Retinal pigment epithelial cell (primary cell): ENCODE results near the gene IL5.

Experiments
- DNase-seq: peaks from one replicate; pipeline ENCODE4 v3.0.0-alpha.2; 2010; ENCODE audit warnings: low read depth
- H3K4me3 ChIP-seq: 2 replicates; pipeline ENCODE4 v1.5.1; 2011; ENCODE audit warnings: mild to moderate bottlenecking, low read length, control low read depth, moderate library complexity
- TF ChIP-seq, protein P1 (sequence below): conservative IDR thresholded peaks from 2 replicates; pipeline ENCODE4 v1.5.1; 2011; ENCODE audit warnings: low read depth, low read length, control low read depth, inconsistent platforms

The IL5 gene

DNA sequence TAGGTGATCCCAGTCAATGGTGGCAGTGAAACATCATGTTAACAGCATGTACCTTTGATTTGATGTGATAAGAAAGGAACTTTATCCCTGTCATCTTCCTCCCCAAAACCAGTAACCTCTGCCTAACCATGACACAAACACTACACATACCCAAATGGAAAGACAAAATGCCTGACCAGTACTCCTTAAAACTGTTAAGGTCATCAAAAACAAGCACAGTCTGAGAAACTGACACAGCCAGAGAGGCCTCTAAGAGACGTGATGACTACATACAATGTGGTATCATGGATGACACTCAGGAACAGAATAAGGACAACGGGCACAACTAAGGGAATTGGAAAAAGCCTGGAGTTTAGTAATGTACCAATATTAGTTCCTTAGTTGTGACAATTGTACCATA lies 3.9 kb upstream of the IL5 start:
- TF ChIP-seq, protein P1, sequence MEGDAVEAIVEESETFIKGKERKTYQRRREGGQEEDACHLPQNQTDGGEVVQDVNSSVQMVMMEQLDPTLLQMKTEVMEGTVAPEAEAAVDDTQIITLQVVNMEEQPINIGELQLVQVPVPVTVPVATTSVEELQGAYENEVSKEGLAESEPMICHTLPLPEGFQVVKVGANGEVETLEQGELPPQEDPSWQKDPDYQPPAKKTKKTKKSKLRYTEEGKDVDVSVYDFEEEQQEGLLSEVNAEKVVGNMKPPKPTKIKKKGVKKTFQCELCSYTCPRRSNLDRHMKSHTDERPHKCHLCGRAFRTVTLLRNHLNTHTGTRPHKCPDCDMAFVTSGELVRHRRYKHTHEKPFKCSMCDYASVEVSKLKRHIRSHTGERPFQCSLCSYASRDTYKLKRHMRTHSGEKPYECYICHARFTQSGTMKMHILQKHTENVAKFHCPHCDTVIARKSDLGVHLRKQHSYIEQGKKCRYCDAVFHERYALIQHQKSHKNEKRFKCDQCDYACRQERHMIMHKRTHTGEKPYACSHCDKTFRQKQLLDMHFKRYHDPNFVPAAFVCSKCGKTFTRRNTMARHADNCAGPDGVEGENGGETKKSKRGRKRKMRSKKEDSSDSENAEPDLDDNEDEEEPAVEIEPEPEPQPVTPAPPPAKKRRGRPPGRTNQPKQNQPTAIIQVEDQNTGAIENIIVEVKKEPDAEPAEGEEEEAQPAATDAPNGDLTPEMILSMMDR = no peak
- H3K4me3 ChIP-seq = no peak overlapping the region
- DNase-seq = no peak

DNA sequence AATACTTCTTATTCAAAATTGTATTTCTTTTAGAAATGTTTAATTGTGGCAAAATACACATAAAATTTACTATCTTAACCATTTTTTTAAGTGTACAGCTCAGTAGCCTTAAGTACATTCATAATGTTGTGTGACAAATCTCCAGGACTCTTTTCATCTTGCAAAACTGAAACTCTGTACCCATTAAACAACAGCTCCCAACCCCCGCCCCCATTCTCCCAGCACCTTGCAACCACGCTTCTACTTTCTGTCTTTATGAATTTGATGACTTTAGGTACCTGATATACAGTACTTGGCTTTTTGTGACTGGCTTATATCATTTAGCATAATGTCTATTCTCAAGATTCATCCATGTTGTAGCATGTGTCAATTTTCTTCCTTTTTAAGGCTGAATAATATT lies 2.8 kb upstream of the IL5 start:
- H3K4me3 ChIP-seq = no peak overlapping the region
- TF ChIP-seq, protein P1 = no peak
- no peak for DNase-seq

DNA sequence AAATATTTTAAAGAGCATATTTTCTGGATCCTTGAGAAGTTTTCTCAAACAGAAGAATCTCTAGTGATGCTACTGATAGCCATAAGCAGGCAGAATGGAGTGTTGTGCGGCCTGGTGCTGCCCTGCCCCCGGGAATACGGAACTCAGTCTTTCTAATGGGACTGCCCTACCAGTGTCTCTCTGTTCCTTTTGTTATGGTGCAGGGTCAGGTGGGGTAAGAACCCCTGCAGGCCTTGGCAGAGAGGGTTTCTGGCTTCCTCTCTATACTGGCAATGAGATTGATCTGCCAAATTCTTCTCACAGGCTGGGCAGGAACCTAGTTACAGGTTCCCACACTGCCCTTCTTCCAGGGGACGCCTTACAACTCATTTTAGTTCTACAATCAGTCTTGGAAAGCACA lies 2.6 kb downstream of the IL5 start:
- TF ChIP-seq, protein P1 = no peak
- DNase-seq = no peak
- no peak overlapping the region for H3K4me3 ChIP-seq

DNA sequence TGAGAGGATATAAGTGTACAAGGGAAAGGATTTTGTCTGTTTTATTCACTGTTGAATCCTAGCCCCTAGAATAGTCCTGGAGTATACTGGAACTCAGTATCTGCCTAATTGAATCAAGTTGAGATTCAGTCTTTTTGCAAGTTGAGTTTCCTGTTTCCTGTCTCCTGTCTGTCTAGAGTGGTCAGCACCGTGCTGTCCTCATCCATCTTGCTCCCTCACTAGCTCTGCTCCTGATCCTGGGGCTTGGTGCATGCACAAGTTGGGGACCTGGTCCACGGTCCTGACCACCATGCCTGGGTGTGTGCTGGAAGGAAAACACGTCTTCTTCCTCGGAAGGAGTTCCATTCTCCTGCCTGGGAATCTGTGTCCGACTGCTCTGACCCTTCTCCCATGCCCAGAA lies 3.2 kb downstream of the IL5 start:
- H3K4me3 ChIP-seq = no peak overlapping the region
- TF ChIP-seq, protein P1 = no peak
- no peak for DNase-seq

GRCh38 chr5:132539716-132540115 lies 3.6 kb downstream of the IL5 start:
- TF ChIP-seq, protein P1 = no peak
- no peak overlapping the region for H3K4me3 ChIP-seq
- no peak for DNase-seq

DNA sequence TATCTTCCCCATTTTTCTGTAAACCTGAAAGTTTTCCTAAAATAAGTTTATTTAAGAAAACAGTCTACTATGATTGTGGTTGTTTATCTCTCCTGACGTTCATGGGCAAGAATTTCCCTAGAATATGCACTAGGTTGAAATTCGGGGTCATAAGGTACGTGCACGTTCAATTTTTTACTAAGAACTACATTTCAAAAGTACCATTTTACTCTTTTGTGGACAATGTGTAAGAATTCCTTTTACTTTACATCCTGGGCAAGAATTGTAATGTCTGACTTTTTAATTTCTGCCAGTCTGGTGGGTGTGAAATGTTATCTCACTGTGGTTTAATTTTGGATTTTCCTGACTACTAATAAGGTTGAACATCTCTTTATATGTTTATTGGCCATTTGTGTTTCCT lies 12.4 kb downstream of the IL5 start:
- TF ChIP-seq, protein P1 = no peak
- no peak overlapping the region for H3K4me3 ChIP-seq
- no peak for DNase-seq

GRCh38 chr5:132528866-132529634 lies 14.3 kb downstream of the IL5 start:
- TF ChIP-seq, protein P1 = no peak
- DNase-seq = no peak
- no peak overlapping the region for H3K4me3 ChIP-seq
